Kidney tubule cell (primary cell): ENCODE data around the gene SMURF1.

Experiments
- DNase-seq: peaks from one replicate; pipeline ENCODE4 v3.0.0-alpha.2; 2018; ENCODE audit warnings: low spot score

The SMURF1 gene

GRCh38 chr7:99098286-99098823 lies 45.6 kb downstream of the SMURF1 start:
- DNase-seq, result no peak

- no peak for DNase-seq
Measured at GRCh38 chr7:99097730-99098129, 46.2 kb downstream of the SMURF1 start.

DNA sequence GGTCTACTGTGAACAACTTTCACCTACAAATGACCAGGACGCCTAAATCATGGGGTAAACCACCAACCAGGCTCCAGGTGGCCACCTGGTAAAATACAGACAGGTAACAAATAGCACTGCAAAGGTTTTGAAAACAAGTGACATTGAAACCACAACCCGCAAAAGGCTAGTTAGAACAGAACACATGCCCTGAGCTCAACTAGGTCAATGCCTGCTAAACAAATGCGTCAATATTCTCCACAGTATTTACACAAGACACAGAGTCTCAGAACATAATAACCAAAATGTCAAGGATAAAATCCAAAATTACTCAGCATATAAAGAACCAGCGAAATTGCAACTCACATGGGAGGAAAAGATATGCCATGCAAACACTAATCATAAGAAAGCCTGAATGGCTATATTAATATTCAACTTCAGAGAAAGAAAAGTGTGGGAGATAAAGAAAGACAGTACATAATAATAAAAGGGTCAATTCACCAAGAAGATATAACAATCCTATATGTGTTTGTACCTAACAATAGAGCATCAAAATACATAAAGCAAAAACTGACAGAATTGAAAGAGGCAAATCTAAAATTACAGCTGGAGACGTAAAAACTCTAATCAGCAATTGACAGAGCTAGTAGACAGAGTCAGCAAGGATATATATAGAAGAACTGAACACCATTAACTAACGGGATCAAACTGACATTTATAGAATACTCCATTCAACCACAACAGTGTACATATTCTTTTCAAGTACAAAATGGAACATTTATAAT lies 47.6 kb downstream of the SMURF1 start:
- no peak for DNase-seq

GRCh38 chr7:99095698-99096097 lies 48.2 kb downstream of the SMURF1 start:
- no peak for DNase-seq

- DNase-seq, result no peak
Measured at GRCh38 chr7:99094401-99094800, 49.5 kb downstream of the SMURF1 start.

DNA sequence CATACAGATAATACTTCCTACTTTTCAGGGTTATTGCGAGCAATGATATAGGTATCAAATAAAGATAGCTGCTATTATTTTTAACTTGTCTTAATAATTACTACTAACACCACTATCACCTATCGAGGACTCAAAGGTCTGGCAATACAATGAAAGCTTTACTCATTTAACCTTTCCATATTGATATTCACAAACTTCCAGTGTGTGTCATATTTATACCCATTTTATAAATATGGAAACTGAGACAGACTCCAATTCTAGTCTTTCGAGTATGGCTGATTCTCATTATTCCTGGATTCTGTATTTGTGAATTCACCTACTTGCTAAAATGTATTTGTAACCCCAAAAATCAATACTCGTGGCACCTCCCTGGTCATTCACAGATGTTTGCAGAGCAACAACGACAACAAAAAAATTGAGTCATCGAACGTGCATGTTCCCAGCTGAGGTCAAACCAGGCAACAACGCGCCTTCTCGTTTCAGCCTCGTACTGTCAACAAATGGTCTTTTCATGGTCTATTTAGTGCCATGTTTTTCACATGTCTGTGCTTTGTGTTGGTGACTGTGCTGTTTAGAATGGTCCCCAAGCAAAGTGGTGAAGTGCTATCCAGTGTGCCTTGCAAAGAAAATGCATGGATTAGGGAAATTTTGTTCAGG lies 51.7 kb downstream of the SMURF1 start:
- no peak for DNase-seq

DNA sequence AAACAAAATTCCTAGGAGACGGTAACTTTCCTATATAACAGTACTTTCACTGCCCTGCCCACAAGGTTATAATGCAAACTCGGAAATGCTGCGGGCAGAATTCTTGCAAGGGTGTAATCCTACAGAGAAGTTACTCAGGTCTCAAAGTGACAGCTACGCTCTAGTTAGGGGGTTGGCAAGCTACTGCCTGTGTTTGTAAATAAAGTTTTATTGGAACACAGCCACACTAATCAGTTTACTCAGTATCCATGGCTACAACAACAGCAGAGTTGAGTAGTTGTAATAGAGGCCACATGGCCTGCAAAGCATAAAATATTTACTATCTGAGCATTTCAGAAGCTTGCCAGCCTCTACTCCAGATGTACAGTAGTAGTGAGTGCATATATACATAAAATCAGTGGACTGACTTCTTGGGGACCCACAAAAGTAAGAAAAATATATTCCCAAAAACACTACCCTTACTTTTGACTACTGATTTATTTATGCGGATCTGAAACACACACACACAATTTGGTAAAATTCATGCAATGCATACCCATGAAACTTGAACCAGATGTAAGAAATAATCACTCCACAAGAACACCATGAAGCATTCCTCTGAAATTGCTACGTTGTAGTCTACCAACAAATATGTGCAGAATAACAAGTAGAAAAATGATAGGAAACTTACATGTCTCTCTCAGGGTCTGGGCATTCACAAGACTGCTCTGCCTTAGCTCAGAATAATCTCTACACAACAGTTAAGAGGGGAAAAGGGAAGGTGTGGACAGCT lies 53.0 kb downstream of the SMURF1 start:
- DNase-seq, result no peak

DNA sequence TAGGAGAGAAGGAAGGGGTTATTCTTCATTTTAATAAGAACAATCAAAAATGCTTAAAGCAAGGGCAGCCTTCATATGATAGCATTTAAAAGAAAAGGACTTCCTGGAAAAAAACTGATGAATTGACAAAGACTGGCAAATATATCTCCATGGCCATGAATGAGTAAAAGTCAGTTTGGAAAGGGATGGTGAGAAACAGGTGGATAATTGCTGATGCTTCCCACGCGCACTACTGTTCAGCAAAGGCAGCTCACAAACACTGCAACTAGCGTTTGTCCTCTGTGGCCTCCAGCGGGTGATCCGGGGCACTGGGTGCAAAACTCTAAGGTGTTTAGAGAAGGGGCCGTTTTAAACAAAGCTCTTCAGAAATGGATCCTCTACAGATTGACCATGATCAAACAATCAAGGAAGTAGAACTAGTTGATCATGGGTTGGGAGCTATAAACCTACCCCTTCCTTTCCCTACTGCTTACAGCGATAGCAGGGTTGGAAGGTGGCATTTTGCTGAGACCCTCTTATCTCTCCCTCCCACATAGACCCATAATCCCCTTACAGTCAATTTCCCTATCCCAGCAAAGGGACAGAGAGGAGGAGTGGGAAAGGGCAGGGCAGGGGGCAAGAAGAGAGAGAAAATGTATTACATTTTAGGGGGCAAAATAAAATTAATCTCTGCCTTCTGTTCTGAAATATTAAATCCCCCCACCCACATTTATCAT lies 53.8 kb downstream of the SMURF1 start:
- DNase-seq, result no peak

DNA sequence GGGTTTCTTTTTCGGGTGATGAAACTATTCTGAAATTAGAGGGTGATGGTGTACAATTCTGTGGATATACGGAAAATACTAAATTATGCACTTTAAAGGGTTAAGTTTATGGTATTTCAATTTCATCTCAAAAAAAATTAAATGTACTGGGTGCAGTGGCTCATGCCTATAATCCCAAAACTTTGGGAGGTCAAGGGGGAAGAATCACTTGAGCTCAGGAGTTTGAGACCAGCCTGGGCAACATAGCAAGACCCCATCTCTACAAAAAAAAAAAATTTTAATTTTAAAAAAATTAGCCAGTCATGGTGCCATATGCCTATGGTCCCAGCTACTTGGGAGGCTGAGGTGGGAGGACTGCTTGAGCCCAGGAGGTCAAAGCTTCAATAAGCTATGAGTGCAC lies 57.0 kb downstream of the SMURF1 start:
- DNase-seq, result no peak

- DNase-seq, result no peak
Measured at GRCh38 chr7:99086532-99086931, 57.4 kb downstream of the SMURF1 start.

GRCh38 chr7:99083733-99084132 lies 60.2 kb downstream of the SMURF1 start:
- DNase-seq, result no peak

- no peak for DNase-seq
Measured at GRCh38 chr7:99083068-99083651, 60.7 kb downstream of the SMURF1 start.

- peak; percentile 38 for DNase-seq
Measured at GRCh38 chr7:99080679-99081078, 63.2 kb downstream of the SMURF1 start.

DNA sequence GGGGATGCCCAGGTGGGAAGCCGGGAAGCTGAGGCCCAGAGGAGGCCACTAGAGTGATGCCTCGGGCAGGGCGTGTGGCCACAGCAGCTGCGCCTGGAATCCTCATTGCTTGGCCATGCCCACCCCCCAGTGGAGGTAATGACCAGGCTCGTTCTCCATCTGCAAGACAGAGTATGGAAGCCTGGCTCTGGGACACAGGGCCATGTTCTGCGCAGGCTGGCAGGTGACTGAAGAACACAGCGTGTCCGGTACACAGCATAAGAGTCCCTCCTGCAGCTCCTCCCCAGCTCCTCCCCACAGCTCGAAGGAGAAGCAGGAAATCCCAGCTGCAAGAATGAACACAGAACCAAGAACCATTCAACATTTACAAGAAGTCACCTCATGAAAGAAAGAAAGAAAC lies 64.8 kb downstream of the SMURF1 start:
- no peak for DNase-seq

DNA sequence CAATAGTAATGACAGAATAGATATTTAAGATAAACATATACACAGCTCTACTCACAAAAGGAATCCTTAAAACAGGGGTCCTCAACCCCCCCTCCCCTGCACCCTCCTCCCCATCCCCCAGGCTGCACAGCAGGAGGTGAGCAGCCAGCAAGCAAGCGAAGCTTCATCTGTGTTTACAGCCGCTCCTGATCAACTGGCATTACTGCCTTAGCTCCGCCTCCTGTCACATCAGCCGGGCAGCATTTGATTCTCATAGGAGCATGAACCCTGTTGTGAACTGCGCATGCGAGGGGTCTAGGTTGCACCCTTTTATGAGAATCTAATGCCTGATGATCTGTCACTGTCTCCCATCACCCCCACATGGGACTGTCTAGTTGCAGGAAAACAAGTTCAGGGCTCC lies 65.5 kb downstream of the SMURF1 start:
- DNase-seq, result no peak

DNA sequence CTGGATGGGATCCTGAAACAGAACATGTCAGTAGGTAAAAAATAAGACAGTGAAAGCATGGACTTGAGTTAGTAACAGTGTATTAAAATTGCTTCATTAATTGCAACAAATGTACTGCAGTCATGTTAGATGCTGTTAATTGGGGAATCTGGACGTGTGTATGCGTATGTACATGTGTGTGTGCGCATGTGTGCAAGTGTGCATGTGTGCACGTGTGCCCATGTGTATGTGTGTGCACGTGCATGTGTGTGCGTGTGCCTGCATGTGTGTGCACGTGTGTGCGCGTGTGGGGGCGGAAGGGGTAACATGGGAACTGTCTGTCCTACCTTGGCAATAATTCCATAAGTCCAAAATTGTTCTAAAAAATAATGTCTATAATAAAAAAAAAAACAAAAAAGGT lies 67.3 kb downstream of the SMURF1 start:
- DNase-seq, result no peak

DNA sequence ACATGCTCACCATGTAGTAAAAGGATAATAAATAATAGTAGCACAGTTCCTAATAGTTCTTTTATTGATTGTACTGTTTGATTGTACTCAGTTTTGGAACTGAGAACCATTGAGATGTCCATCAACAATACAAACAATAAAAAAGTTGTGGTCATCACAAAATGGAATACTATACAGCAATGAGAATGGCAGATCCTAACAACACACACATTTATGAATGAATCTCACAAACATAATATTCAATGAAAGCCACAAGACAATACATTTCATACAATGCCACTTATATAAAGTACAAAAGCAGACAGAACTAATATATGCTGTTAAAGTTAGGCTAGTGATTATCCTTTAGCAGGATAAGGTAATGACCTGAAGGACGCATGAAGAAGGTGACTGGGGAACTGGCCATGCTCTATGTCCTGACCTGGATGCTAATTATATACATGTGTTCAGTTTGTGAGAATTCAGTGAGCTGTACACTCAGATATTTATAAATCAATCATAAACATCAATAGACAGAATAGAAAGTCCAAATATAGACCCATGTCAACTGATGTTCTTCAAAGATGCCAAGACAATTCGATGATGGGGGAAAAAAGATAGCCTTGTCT lies 70.0 kb downstream of the SMURF1 start:
- no peak for DNase-seq

DNA sequence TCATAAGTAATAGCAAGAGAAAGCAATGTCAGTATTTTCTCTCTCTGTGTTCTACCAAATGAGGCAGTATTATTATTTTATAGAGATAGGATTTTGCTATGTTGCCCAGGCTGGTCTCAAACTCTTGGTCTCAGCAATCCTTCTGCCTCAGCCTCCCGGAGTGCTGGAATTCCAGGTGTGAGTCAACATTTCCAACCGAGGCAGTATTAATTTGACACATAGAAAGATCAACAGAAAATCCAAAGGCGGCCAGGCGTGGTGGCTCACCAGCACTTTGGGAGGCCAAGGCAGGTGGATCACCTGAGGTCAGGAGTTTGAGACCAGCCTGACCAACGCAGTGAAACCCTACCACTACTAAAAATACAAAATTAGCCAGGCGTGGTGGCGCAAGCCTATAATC lies 71.8 kb downstream of the SMURF1 start:
- peak; percentile 64 for DNase-seq

DNA sequence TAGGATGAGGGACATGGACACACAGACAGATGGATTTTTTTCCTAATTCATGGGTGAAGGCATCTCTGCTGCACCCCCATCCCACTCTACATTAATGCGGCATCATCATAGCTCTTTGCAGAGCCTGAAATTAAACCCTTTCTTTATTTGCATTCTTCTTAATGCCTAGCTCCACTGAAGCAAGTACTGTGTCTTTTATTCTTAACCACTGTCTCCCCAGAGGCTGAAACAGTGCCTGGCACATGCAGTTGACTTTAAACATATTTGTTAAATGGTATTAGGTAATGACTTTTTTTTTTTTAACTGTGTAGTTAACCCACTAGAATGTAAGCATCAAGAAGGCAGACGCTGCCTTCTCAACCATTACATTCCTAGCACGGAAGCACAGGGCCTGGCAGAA lies 73.5 kb downstream of the SMURF1 start:
- DNase-seq, result no peak

GRCh38 chr7:99061001-99061776 lies 82.7 kb downstream of the SMURF1 start:
- no peak for DNase-seq

DNA sequence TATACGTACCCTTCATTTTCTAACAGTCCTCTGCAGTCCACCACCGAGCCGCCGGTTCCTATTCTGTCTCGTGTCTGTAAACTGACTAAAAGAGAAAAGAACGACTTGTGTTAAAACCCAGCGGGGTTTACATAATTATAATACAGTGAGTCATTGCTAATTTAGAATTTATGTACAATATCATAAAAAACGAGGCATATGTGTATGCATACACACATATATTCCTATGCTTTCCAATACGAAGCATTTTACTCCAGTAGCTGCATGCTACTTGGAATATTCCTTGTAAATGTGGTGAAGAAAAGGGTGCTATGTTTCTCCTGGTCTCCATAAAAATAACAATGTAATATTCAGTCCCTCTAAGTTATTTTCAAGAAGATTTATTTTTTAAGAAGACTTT lies 89.1 kb downstream of the SMURF1 start:
- no peak for DNase-seq
